SK-N-SH (cell line): ENCODE results near the gene E2F4. TPM values are rescaled to one million over a fixed set of nuclear protein-coding genes. Genes with fewer than 3 reads are reported as not detected.

Source experiments
- CTCF ChIA-PET: fragments of 300-600, 350-600 bp; formaldehyde crosslinking; extraction: SDS; loops from one replicate; lab custom pipeline; 2021; lab: Yijun Ruan, JAX
- POLR2A ChIA-PET: fragments of 350-600 bp; sonication (Branson Sonifier 250); formaldehyde crosslinking; extraction: SDS; loops from one replicate; lab custom pipeline; 2020; ENCODE audit warnings: antibody characterized with exemption, inconsistent platforms; lab: Yijun Ruan, JAX
- DNase-seq: peaks from one replicate; pipeline ENCODE4 v3.0.0; 2012
- H2AFZ ChIP-seq: fragments of 200-600 bp; sonication (generic); 2 replicates; pipeline ENCODE4 v1.8.1; 2016; ENCODE audit warnings: antibody characterized with exemption, mild to moderate bottlenecking, low read depth
- H3F3A ChIP-seq: fragments of 200-600 bp; sonication (generic); replicated peaks from 2 replicates; pipeline ENCODE3; 2016; ENCODE audit warnings: antibody characterized with exemption, mild to moderate bottlenecking; ENCODE audit not compliant: insufficient read depth
- H3K27ac ChIP-seq, 2 experiments: fragments of 200-500 bp in 1 of 2; fragments of 200-600 bp in 1 of 2; sonication (Bioruptor generic) in 1 of 2; sonication (generic), shearing (Covaris generic) in 1 of 2; 2 replicates each; pipeline versions ENCODE4 v1.5.1 to v1.6.1; 2014 to 2016; ENCODE audit warnings: low read depth in 2 of 2, inconsistent platforms in 1 of 2, low read length in 1 of 2, mild to moderate bottlenecking in 1 of 2, mixed read lengths in 1 of 2
- H3K27me3 ChIP-seq: fragments of 200-600 bp; sonication (generic), shearing (Covaris generic); 2 replicates; pipeline ENCODE4 v1.6.1; 2016; ENCODE audit warnings: mixed run types; ENCODE audit not compliant: insufficient read depth
- H3K36me3 ChIP-seq, 2 experiments: fragments of 200-500 bp in 1 of 2; fragments of 200-600 bp in 1 of 2; sonication (Bioruptor generic) in 1 of 2; sonication (generic) in 1 of 2; replicated peaks in 1 of 2; 2 replicates each; pipeline versions ENCODE3 to v1.5.1; 2014 to 2016; ENCODE audit warnings: low read length in 1 of 2, mild to moderate bottlenecking in 1 of 2; ENCODE audit not compliant: insufficient read depth in 2 of 2, control insufficient read depth in 1 of 2
- H3K4me1 ChIP-seq, 2 experiments: fragments of 200-500 bp in 1 of 2; fragments of 200-600 bp in 1 of 2; sonication (Bioruptor generic) in 1 of 2; sonication (generic), shearing (Covaris generic) in 1 of 2; 2 replicates each; pipeline versions ENCODE4 v1.5.1 to v1.6.1; 2014 to 2016; ENCODE audit warnings: low read depth in 1 of 2, low read length in 1 of 2, mixed run types in 1 of 2; ENCODE audit not compliant: insufficient read depth in 2 of 2, control insufficient read depth in 1 of 2
- H3K4me2 ChIP-seq: fragments of 200-600 bp; sonication (generic), shearing (Covaris generic); 2 replicates; pipeline ENCODE4 v1.6.1; 2017; ENCODE audit warnings: mixed run types
- H3K4me3 ChIP-seq, 2 experiments: fragments of 200-500 bp in 1 of 2; fragments of 200-600 bp in 1 of 2; sonication (Bioruptor generic) in 1 of 2; sonication (generic), shearing (Covaris generic) in 1 of 2; 2 replicates each; pipeline versions ENCODE4 v1.5.1 to v1.8.1; 2014 to 2016; ENCODE audit warnings: low read depth in 2 of 2, inconsistent platforms in 1 of 2, low read length in 1 of 2, mild to moderate bottlenecking in 1 of 2, mixed read lengths in 1 of 2, moderate library complexity in 1 of 2
- H3K79me2 ChIP-seq: fragments of 200-600 bp; sonication (generic); 2 replicates; pipeline ENCODE4 v1.8.1; 2017; ENCODE audit warnings: mild to moderate bottlenecking; ENCODE audit not compliant: insufficient read depth
- H3K9ac ChIP-seq: fragments of 200-600 bp; sonication (generic); 2 replicates; pipeline ENCODE4 v1.6.1; 2017; ENCODE audit warnings: mixed run types
- H3K9me2 ChIP-seq: fragments of 200-600 bp; sonication (generic); 2 replicates; pipeline ENCODE4 v1.6.1; 2017; ENCODE audit warnings: mixed run types
- H3K9me3 ChIP-seq: fragments of 200-600 bp; sonication (generic); 2 replicates; pipeline ENCODE4 v1.6.1; 2017; ENCODE audit warnings: mixed run types, mild to moderate bottlenecking, moderate library complexity
- H4K20me1 ChIP-seq: fragments of 200-600 bp; sonication (generic); 2 replicates; pipeline ENCODE4 v1.6.1; 2017; ENCODE audit warnings: mild to moderate bottlenecking, mixed run types; ENCODE audit not compliant: insufficient read depth
- ELF1 ChIP-seq: IDR thresholded peaks from 2 replicates; pipeline ENCODE4 v1.4.0; 2012
- FOXJ3 ChIP-seq: sonication (generic); formaldehyde crosslinking; IDR thresholded peaks from 2 replicates; pipeline ENCODE4 v1.5.1; 2020; ENCODE audit warnings: mild to moderate bottlenecking, missing genetic modification reagents
- JUND ChIP-seq: IDR thresholded peaks from 2 replicates; pipeline ENCODE4 v1.4.0; 2012
- MXI1 ChIP-seq: IDR thresholded peaks from 2 replicates; pipeline ENCODE4 v1.6.1; 2012; ENCODE audit warnings: mild to moderate bottlenecking, low read depth, low read length, improper control_type of control experiment
- PBX3 ChIP-seq: IDR thresholded peaks from 2 replicates; pipeline ENCODE4; 2012
- POLR2AphosphoS5 ChIP-seq: IDR thresholded peaks from 2 replicates; pipeline ENCODE4 v1.6.1; 2012; ENCODE audit warnings: low read depth, low read length
- RAD21 ChIP-seq: IDR thresholded peaks from 2 replicates; pipeline ENCODE4 v1.6.1; 2012; ENCODE audit warnings: mild to moderate bottlenecking, low read length
- RFX5 ChIP-seq: IDR thresholded peaks from 2 replicates; pipeline ENCODE4 v1.6.1; 2012; ENCODE audit warnings: mild to moderate bottlenecking, improper control_type of control experiment, low read length
- RXRA ChIP-seq: IDR thresholded peaks from 2 replicates; pipeline ENCODE4 v1.4.0; 2012; ENCODE audit warnings: low read depth, mild to moderate bottlenecking, borderline replicate concordance
- SIN3A ChIP-seq: IDR thresholded peaks from 2 replicates; pipeline ENCODE4 v1.6.1; 2012; ENCODE audit warnings: low read depth, mild to moderate bottlenecking, low read length, moderate library complexity, borderline replicate concordance
- SMC3 ChIP-seq: IDR thresholded peaks from 2 replicates; pipeline ENCODE4 v1.6.1; 2012; ENCODE audit warnings: low read depth, low read length, improper control_type of control experiment
- USF1 ChIP-seq: IDR thresholded peaks from 2 replicates; pipeline ENCODE4 v1.4.0; 2012; ENCODE audit warnings: low read depth, borderline replicate concordance
- WGBS: methylation state at CpG from one replicate; pipeline ENCODE4 v1.1.6; 2017; ENCODE audit warnings: low lambda C conversion rate; 5-methylcytosine and 5-hydroxymethylcytosine counted together
- polyA plus RNA-seq, 3 experiments: library from polyadenylated mRNA; depleted of rRNA; stranded (reverse); fragments of >200 nt; gene quantifications; 2 replicates each; pipeline ENCODE4 v1.2.3, GENCODE V29; 2012
- TF ChIP-seq, protein P1 (sequence below): IDR thresholded peaks from 2 replicates; pipeline ENCODE4 v1.4.0; 2012; ENCODE audit warnings: low read depth, borderline replicate concordance

Gene E2F4
- polyA plus RNA-seq, 1 of the 3 experiments (the other 2 are of a cell fraction), result 168 TPM

- H3K9ac ChIP-seq, result peak overlapping the region; percentile 96
- DNase-seq, result no peak
- H3F3A ChIP-seq, result peaks cover 36% of the 10 kb centered on the region
- H4K20me1 ChIP-seq, result no peaks in the 10 kb centered on the region; the same call in none of the 2 replicates
- ChIA-PET CTCF (interaction anchor here (1.4 to 4.2 kb wide), 5 partner anchors 8 to 170 kb away, joined by 3 to 27 read pairs (median 7); partner anchors contain the start of genes B3GNT9 and NOL3), POLR2A (interaction anchor here (0.7 to 1.6 kb wide), 2 partner anchors 9 to 77 kb away, joined by 3 to 5 read pairs; no protein-coding TSS in a partner anchor)
- peak overlapping the region; percentile 81 to 82 for H3K4me3 ChIP-seq
- 3% methylated on average over 11 of the region's 11 CpGs for WGBS
- peaks cover 22 to 34% of the 10 kb centered on the region in 2 experiments for H3K4me1 ChIP-seq
- no peaks in the 10 kb centered on the region for H3K9me2 ChIP-seq
- H2AFZ ChIP-seq, result peak overlapping the region; percentile 66; the same call in 1 of the 2 replicates
- peak overlapping the region; percentile 60 to 92; a peak in 3 of 4 replicates for H3K27ac ChIP-seq
- no peaks in the 10 kb centered on the region for H3K36me3 ChIP-seq
- H3K27me3 ChIP-seq, result no peaks in the 10 kb centered on the region
- H3K9me3 ChIP-seq, result no peaks in the 10 kb centered on the region
- peak overlapping the region; percentile 92 for H3K4me2 ChIP-seq
- TF ChIP-seq SIN3A (no peak), RAD21 (no peak), ELF1 (no peak), RXRA (no peak), SMC3 (no peak; the same call in 1 of the 2 replicates), JUND (no peak), POLR2AphosphoS5 (no peak), FOXJ3 (CRISPR knock-in tag) (no peak), USF1 (no peak), RFX5 (no peak), PBX3 (no peak), MXI1 (no peak)
- TF ChIP-seq, protein P1, sequence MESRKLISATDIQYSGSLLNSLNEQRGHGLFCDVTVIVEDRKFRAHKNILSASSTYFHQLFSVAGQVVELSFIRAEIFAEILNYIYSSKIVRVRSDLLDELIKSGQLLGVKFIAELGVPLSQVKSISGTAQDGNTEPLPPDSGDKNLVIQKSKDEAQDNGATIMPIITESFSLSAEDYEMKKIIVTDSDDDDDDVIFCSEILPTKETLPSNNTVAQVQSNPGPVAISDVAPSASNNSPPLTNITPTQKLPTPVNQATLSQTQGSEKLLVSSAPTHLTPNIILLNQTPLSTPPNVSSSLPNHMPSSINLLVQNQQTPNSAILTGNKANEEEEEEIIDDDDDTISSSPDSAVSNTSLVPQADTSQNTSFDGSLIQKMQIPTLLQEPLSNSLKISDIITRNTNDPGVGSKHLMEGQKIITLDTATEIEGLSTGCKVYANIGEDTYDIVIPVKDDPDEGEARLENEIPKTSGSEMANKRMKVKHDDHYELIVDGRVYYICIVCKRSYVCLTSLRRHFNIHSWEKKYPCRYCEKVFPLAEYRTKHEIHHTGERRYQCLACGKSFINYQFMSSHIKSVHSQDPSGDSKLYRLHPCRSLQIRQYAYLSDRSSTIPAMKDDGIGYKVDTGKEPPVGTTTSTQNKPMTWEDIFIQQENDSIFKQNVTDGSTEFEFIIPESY, result no peak
- peaks cover 22% of the 10 kb centered on the region for H3K79me2 ChIP-seq
Measured at GRCh38 chr16:67183284-67183626, 8.7 kb upstream of the E2F4 start.
